ENCODE results near the gene USP32.
A peak's percentile ranks its signal among the peaks of the same experiment; 100 is the strongest.
"Not testable (repeated sequence)": the region's sequence is repeated elsewhere in the genome, so short reads cannot be mapped to it uniquely, and the experiment has no call there.

The USP32 gene

GRCh38 chr17:60223456-60223855, 168.5 kb downstream of the USP32 start:
- no peak for DNase-seq

- not testable (repeated sequence) for DNase-seq
Observed at GRCh38 chr17:60218774-60219173, 173.2 kb downstream of the USP32 start.

GRCh38 chr17:60215895-60216294, 176.0 kb downstream of the USP32 start:
- not testable (repeated sequence) for DNase-seq

- not testable (repeated sequence) for DNase-seq
Observed at GRCh38 chr17:60211282-60211681, 180.7 kb downstream of the USP32 start.

GRCh38 chr17:60208302-60208701, 183.6 kb downstream of the USP32 start:
- not testable (repeated sequence) for DNase-seq

GRCh38 chr17:60205782-60206181, 186.2 kb downstream of the USP32 start:
- DNase-seq, result not testable (repeated sequence)

GRCh38 chr17:60198630-60199029, 193.3 kb downstream of the USP32 start:
- not testable (repeated sequence) for DNase-seq

- DNase-seq, result not testable (repeated sequence)
Observed at GRCh38 chr17:60194141-60194540, 197.8 kb downstream of the USP32 start.

GRCh38 chr17:60193482-60193881, 198.5 kb downstream of the USP32 start:
- DNase-seq, result no peak

GRCh38 chr17:60193032-60193431, 198.9 kb downstream of the USP32 start:
- DNase-seq, result not testable (repeated sequence)

GRCh38 chr17:60190032-60190431, 201.9 kb downstream of the USP32 start:
- not testable (repeated sequence) for DNase-seq

GRCh38 chr17:60188759-60189158, 203.2 kb downstream of the USP32 start:
- no peak for DNase-seq

GRCh38 chr17:60186846-60187745, 204.8 kb downstream of the USP32 start:
- not testable (repeated sequence) for DNase-seq

- DNase-seq, result not testable (repeated sequence)
Observed at GRCh38 chr17:60186372-60186771, 205.6 kb downstream of the USP32 start.

- not testable (repeated sequence) for DNase-seq
Observed at GRCh38 chr17:60180380-60180779, 211.6 kb downstream of the USP32 start.

- DNase-seq, result not testable (repeated sequence)
Observed at GRCh38 chr17:60178180-60178579, 213.8 kb downstream of the USP32 start.

GRCh38 chr17:60176763-60177162, 215.2 kb downstream of the USP32 start:
- not testable (repeated sequence) for DNase-seq

GRCh38 chr17:60174767-60175166, 217.2 kb downstream of the USP32 start:
- DNase-seq, result not testable (repeated sequence)

- DNase-seq, result no peak
Observed at GRCh38 chr17:60174035-60174434, 217.9 kb downstream of the USP32 start.

GRCh38 chr17:60173304-60173819, 218.6 kb downstream of the USP32 start:
- DNase-seq, result no peak

- DNase-seq, result no peak
Observed at GRCh38 chr17:60171753-60172079, 220.2 kb downstream of the USP32 start.

- peak; percentile 15 for DNase-seq
Observed at GRCh38 chr17:60170835-60171752, 220.8 kb downstream of the USP32 start.
